ENCODE results near the gene SYNGR4.
A peak's percentile ranks its signal among the peaks of the same experiment; 100 is the strongest.

Gene SYNGR4

GRCh38 chr19:48333467-48334384, 30.4 kb upstream of the SYNGR4 start:
- Mint-ChIP-seq H3K4me1 (peaks cover 60% of the 10 kb centered on the region), H3K4me3 (peak overlapping the region; percentile 93 to 96), H3K27ac (peak overlapping the region; percentile 95 to 96), H3K27me3 (no peaks in the 10 kb centered on the region), H3K9me3 (no peaks in the 10 kb centered on the region)
- DNase-seq (peak; percentile 93 to 94), ATAC-seq (peak; percentile 80)

- Mint-ChIP-seq H3K27ac (no peak overlapping the region), H3K9me3 (no peaks in the 10 kb centered on the region)
Measured at GRCh38 chr19:48338253-48338755, 25.9 kb upstream of the SYNGR4 start.

GRCh38 chr19:48338802-48339503, 25.2 kb upstream of the SYNGR4 start:
- Mint-ChIP-seq H3K9me3 (no peaks in the 10 kb centered on the region), H3K27me3 (no peaks in the 10 kb centered on the region), H3K4me3 (no peak overlapping the region), H3K4me1 (peaks cover 11% of the 10 kb centered on the region), H3K27ac (no peak overlapping the region)
- no peak for ATAC-seq
- DNase-seq, result no peak

More at GRCh38 chr19:48338253-48338755, 25.9 kb upstream of the SYNGR4 start:
- H3K4me3 Mint-ChIP-seq, result no peak overlapping the region
- no peaks in the 10 kb centered on the region for H3K27me3 Mint-ChIP-seq
- peaks cover 15% of the 10 kb centered on the region for H3K4me1 Mint-ChIP-seq
- no peak for DNase-seq
- no peak for ATAC-seq

GRCh38 chr19:48340995-48341394, 23.2 kb upstream of the SYNGR4 start:
- Mint-ChIP-seq H3K4me3 (no peak overlapping the region), H3K9me3 (no peaks in the 10 kb centered on the region), H3K27me3 (no peaks in the 10 kb centered on the region), H3K4me1 (no peaks in the 10 kb centered on the region), H3K27ac (no peak overlapping the region)
- ATAC-seq, result no peak
- no peak for DNase-seq

- H3K27ac Mint-ChIP-seq, result no peak overlapping the region
- H3K4me1 Mint-ChIP-seq, result no peaks in the 10 kb centered on the region
- DNase-seq, result no peak
- H3K9me3 Mint-ChIP-seq, result no peaks in the 10 kb centered on the region
- no peak overlapping the region for H3K4me3 Mint-ChIP-seq
- no peaks in the 10 kb centered on the region for H3K27me3 Mint-ChIP-seq
- ATAC-seq, result no peak
Measured at GRCh38 chr19:48341515-48342413, 22.4 kb upstream of the SYNGR4 start.

GRCh38 chr19:48342414-48342738, 21.8 kb upstream of the SYNGR4 start:
- ATAC-seq, result no peak
- Mint-ChIP-seq H3K27ac (no peak overlapping the region), H3K27me3 (no peaks in the 10 kb centered on the region), H3K4me1 (no peaks in the 10 kb centered on the region), H3K9me3 (no peaks in the 10 kb centered on the region), H3K4me3 (no peak overlapping the region)
- no peak for DNase-seq

- ATAC-seq (no peak), DNase-seq (no peak)
- no peaks in the 10 kb centered on the region for H3K4me1 Mint-ChIP-seq
- H3K27ac Mint-ChIP-seq, result no peak overlapping the region
- no peaks in the 10 kb centered on the region for H3K27me3 Mint-ChIP-seq
- H3K9me3 Mint-ChIP-seq, result no peaks in the 10 kb centered on the region
- no peak overlapping the region for H3K4me3 Mint-ChIP-seq
Measured at GRCh38 chr19:48342841-48343540, 21.2 kb upstream of the SYNGR4 start.

GRCh38 chr19:48344892-48345291, 19.3 kb upstream of the SYNGR4 start:
- H3K27ac Mint-ChIP-seq, result no peak overlapping the region
- no peak for ATAC-seq
- H3K4me3 Mint-ChIP-seq, result no peak overlapping the region
- H3K4me1 Mint-ChIP-seq, result peaks cover 6% of the 10 kb centered on the region
- DNase-seq, result no peak
- no peaks in the 10 kb centered on the region for H3K9me3 Mint-ChIP-seq
- no peaks in the 10 kb centered on the region for H3K27me3 Mint-ChIP-seq

GRCh38 chr19:48346191-48346590, 18.0 kb upstream of the SYNGR4 start:
- H3K9me3 Mint-ChIP-seq, result no peaks in the 10 kb centered on the region
- DNase-seq (no peak), ATAC-seq (no peak)
- H3K4me1 Mint-ChIP-seq, result peaks cover 9% of the 10 kb centered on the region
- peak overlapping the region; percentile 2 to 27 for H3K27ac Mint-ChIP-seq
- H3K27me3 Mint-ChIP-seq, result no peaks in the 10 kb centered on the region
- H3K4me3 Mint-ChIP-seq, result no peak overlapping the region

GRCh38 chr19:48348045-48348444, 16.1 kb upstream of the SYNGR4 start:
- no peak for ATAC-seq
- DNase-seq, result no peak
- Mint-ChIP-seq H3K27me3 (no peaks in the 10 kb centered on the region), H3K9me3 (no peaks in the 10 kb centered on the region), H3K4me1 (peaks cover 16% of the 10 kb centered on the region), H3K4me3 (no peak overlapping the region), H3K27ac (peak overlapping the region; percentile 6 to 48)

- ATAC-seq (no peak), DNase-seq (no peak)
- no peaks in the 10 kb centered on the region for H3K27me3 Mint-ChIP-seq
Measured at GRCh38 chr19:48348737-48349136, 15.4 kb upstream of the SYNGR4 start.

GRCh38 chr19:48350856-48351255, 13.3 kb upstream of the SYNGR4 start:
- Mint-ChIP-seq H3K4me1 (peaks cover 16% of the 10 kb centered on the region), H3K4me3 (no peak overlapping the region), H3K9me3 (no peaks in the 10 kb centered on the region), H3K27ac (peak overlapping the region in 1 of 2 donors; percentile 14), H3K27me3 (no peaks in the 10 kb centered on the region)
- ATAC-seq (no peak), DNase-seq (no peak)

More at GRCh38 chr19:48348737-48349136, 15.4 kb upstream of the SYNGR4 start:
- H3K27ac Mint-ChIP-seq, result no peak overlapping the region
- H3K4me1 Mint-ChIP-seq, result peaks cover 16% of the 10 kb centered on the region
- no peak overlapping the region for H3K4me3 Mint-ChIP-seq
- no peaks in the 10 kb centered on the region for H3K9me3 Mint-ChIP-seq

GRCh38 chr19:48351341-48351752, 12.8 kb upstream of the SYNGR4 start:
- Mint-ChIP-seq H3K4me1 (peaks cover 16% of the 10 kb centered on the region), H3K9me3 (no peaks in the 10 kb centered on the region), H3K27ac (peak overlapping the region in 1 of 2 donors; percentile 14), H3K4me3 (no peak overlapping the region), H3K27me3 (no peaks in the 10 kb centered on the region)
- ATAC-seq (peak; percentile 95), DNase-seq (peak; percentile 74 to 78)

GRCh38 chr19:48353677-48354076, 10.5 kb upstream of the SYNGR4 start:
- no peaks in the 10 kb centered on the region for H3K27me3 Mint-ChIP-seq
- no peaks in the 10 kb centered on the region for H3K9me3 Mint-ChIP-seq
- H3K4me1 Mint-ChIP-seq, result peaks cover 11% of the 10 kb centered on the region
- no peak overlapping the region for H3K4me3 Mint-ChIP-seq
- no peak overlapping the region for H3K27ac Mint-ChIP-seq
- DNase-seq (no peak), ATAC-seq (no peak)
